Measurements from ENCODE around the gene SPTBN4.
"Not testable (repeated sequence)": the region's sequence is repeated elsewhere in the genome, so short reads cannot be mapped to it uniquely, and the experiment has no call there.

The SPTBN4 gene

DNA sequence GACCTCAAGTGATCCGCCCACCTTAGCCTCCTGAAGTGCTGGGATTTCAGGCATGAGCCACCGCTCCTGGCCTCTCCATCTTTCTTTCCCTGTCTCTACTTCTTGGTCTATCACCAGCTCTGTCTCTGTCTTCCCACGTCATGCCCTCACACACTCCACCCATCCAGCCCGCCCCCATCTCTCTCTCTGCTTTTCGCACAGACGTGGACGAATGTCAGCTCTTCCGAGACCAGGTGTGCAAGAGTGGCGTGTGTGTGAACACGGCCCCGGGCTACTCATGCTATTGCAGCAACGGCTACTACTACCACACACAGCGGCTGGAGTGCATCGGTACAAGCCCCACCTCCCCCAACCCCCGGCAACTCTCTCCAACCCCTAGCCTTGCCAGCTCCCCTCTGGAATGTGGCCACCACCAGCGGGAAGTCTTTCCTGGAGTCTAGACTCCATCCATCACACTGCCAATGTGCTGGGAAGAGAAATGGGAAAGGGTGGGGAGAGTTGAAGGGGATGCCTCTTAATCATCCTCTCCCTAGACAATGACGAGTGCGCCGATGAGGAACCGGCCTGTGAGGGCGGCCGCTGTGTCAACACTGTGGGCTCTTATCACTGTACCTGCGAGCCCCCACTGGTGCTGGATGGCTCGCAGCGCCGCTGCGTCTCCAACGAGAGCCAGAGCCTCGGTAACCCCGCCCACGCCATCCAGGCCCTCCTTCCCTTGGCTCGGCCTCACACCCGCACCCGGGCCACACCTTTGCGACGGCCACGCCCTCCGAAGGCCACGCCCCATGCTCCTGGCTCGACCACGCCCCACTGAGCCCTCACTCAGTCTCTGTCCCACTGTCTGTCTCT lies 156.8 kb downstream of the SPTBN4 start:
- DNase-seq, result peak; percentile 92

DNA sequence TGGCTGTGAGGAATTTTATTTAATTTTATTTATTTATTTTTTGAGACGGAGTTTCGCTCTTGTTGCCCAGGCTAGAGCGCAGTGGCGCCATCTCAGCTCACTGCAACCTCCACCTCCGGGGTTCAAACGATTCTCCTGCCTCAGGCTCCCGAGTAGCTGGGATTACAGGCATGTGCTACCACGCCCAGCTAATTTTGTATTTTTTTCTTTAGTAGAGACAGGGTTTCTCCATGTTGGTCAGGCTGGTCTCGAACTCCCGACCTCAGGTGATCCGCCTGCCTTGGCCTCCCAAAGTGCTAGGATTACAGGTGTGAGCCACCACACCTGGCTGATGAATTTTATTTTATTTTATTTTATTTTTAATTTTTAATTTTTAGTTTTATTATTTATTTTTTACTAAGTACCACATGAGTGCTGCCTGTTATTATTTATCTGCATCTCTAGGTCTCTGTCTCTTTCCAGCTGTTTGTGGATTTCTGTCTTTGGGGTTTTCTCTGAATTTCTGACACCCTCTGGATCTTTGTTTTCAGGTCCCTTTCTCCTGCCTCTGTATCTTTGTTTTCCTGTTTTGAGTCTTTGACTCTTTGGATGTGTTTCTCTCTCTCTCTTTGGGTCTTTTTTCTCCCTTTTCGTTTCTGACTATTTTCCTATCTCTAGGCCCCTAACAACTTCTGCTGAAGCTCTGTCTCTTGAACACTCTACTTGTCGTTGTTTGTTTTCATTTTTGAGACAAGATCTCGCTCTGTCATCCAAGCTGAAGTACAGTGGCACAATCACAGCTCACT lies 157.8 kb downstream of the SPTBN4 start:
- not testable (repeated sequence) for DNase-seq

DNA sequence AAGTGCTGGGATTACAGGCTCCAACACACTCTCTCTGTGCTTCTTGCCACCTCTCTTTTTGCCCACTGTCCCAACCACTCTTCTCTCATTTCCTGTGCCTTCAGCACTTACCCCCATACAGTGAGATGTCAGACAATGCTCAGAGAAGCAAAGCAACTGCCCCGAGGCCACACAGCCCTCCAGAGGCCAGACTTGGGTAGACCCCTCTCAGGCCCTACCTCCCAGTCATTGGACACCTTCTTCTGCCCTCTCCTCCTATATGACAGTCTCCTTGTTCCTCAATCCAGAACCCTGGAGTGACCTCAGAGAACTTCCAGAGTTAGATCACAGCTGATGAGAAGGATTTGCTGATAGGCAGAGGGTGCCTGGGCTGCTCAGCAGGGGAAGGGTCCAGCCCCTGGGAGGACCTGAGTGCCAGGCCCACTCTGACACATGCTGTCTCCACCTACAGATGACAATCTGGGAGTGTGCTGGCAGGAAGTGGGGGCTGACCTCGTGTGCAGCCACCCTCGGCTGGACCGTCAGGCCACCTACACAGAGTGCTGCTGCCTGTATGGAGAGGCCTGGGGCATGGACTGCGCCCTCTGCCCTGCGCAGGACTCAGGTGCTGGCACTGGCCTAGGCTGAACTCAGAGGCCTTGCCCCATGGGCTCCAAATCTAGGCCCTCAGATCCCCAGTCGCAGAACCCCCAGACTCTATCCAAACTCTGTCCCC lies 158.8 kb downstream of the SPTBN4 start:
- DNase-seq, result no peak
